CD4-positive, alpha-beta memory T cell (primary cell): ENCODE data around the gene MAP2K5. TPM values are rescaled to one million over a fixed set of nuclear protein-coding genes. Genes with fewer than 3 reads are reported as not detected.

Experiments
- CTCF ChIA-PET: fragments of 350-600 bp; sonication (Branson Sonifier 250); formaldehyde crosslinking; loops from one replicate; lab custom pipeline; 2021; ENCODE audit warnings: inconsistent platforms; ENCODE audit not compliant: partially characterized antibody; lab: Charles Lee
- POLR2A ChIA-PET: fragments of 350-600 bp; sonication (Branson Sonifier 250); formaldehyde crosslinking; loops from one replicate; lab custom pipeline; 2021; ENCODE audit not compliant: partially characterized antibody; lab: Charles Lee
- DNase-seq, 5 donors: peaks; one replicate each; pipeline versions ENCODE4 v3.0.0 to v3.0.0-alpha.2; 2020 to 2022; ENCODE audit warnings: mixed read lengths in 1 of 5
- H3K27ac ChIP-seq: one replicate; pipeline ENCODE4 v1.7.0; 2013; ENCODE audit warnings: low read depth, low read length
- H3K27me3 ChIP-seq: 2 replicates; pipeline ENCODE4 v1.7.0; 2013; ENCODE audit warnings: mild to moderate bottlenecking, low read length, moderate library complexity; ENCODE audit not compliant: insufficient read depth
- H3K36me3 ChIP-seq: 2 replicates; pipeline ENCODE4 v1.7.0; 2013; ENCODE audit warnings: mild to moderate bottlenecking, low read length, moderate library complexity; ENCODE audit not compliant: insufficient read depth
- H3K4me1 ChIP-seq: 2 replicates; pipeline ENCODE4 v1.7.0; 2013; ENCODE audit warnings: mild to moderate bottlenecking, low read length, moderate library complexity; ENCODE audit not compliant: insufficient read depth
- H3K4me3 ChIP-seq, 2 donors: one replicate each; pipeline ENCODE4 v1.7.0; 2013; ENCODE audit warnings: low read length in 2 of 2, mild to moderate bottlenecking in 1 of 2
- H3K9me3 ChIP-seq, 2 donors: one replicate each; pipeline ENCODE4 v1.7.0; 2013; ENCODE audit warnings: low read length in 2 of 2, control low read depth in 1 of 2; ENCODE audit not compliant: control insufficient read depth in 1 of 2
- H3K27ac Mint-ChIP-seq, 7 donors: one replicate each; pipeline ENCODE4 v1.8.0; 2020 to 2021; ENCODE audit warnings: mixed read lengths in 7 of 7, mild to moderate bottlenecking in 6 of 7, inconsistent platforms in 3 of 7, moderate library complexity in 3 of 7
- H3K27me3 Mint-ChIP-seq, 2 donors: one replicate each; pipeline ENCODE4 v1.8.0; 2020 to 2021; ENCODE audit warnings: mixed read lengths in 2 of 2
- H3K36me3 Mint-ChIP-seq, 2 donors: one replicate each; pipeline ENCODE4 v1.8.0; 2020 to 2021; ENCODE audit warnings: mixed read lengths in 2 of 2, inconsistent platforms in 1 of 2, mild to moderate bottlenecking in 1 of 2
- H3K4me1 Mint-ChIP-seq, 4 donors: one replicate each; pipeline ENCODE4 v1.8.0; 2020 to 2021; ENCODE audit warnings: mixed read lengths in 4 of 4, mild to moderate bottlenecking in 1 of 4
- H3K4me3 Mint-ChIP-seq, 8 donors: one replicate each; pipeline ENCODE4 v1.8.0; 2020 to 2021; ENCODE audit warnings: mixed read lengths in 8 of 8, mild to moderate bottlenecking in 7 of 8, moderate library complexity in 6 of 8, inconsistent platforms in 3 of 8
- H3K9me3 Mint-ChIP-seq, 8 donors: one replicate each; pipeline ENCODE4 v1.8.0; 2020 to 2021; ENCODE audit warnings: mixed read lengths in 8 of 8, mild to moderate bottlenecking in 5 of 8, inconsistent platforms in 3 of 8, moderate library complexity in 1 of 8
- intact Hi-C: fragments of 100-400 bp; cut with micrococcal nuclease; formaldehyde crosslinking; loops from one replicate; pipeline ENCODE4 v1.15.1; 2023
- polyA plus RNA-seq, 2 donors: library from polyadenylated mRNA; unstranded; fragments of 300-500 nt; fragmentation: Illumina TruSeq; gene quantifications; one replicate each; pipeline ENCODE4 v1.2.3, GENCODE V29; 2021
- total RNA-seq, 2 experiments: library from RNA; stranded (reverse); gene quantifications; one replicate each; pipeline ENCODE4 v1.2.3, GENCODE V29; 2021

MAP2K5 gene
- total and polyA plus RNA-seq, 4 experiments from 2014 or later = 15.2 to 31.4 (median 24.9) TPM

DNA sequence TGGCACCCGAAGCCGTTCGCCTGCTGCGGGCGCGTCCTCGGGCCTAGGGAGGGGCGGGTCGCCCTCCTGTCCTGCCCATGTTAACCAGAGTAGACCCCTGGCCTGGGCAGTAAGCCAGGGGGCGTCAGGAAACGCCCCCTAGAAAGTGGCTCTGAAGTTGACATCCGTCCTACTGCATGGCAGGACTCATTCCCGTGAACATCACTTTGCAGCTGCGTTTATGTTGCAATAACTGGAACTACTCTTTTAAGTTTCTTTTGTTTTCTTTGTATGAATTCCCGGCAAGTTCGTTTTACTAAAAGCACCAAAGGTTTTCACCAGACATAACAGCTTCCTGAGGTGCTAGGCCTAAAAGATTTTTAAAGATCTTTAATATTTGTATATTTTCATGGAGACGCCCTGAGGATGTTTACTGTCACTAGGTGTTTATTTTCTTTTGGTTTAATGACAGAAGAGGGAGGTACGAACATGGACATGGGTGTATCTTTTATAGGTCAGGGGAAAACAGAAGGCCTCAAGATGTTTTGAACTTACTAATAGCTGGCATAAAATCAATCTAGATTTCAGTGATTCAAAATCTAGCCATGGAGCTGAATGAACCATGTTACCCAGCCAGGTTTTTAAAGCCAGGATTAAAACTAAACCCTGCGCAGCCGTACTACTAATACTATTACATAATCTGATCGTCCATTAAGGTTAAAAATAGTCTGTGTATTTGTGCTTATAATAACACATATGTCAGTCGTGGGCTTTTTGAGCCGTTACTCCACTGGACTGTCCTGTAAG lies 20.5 kb upstream of the MAP2K5 start:
- Mint-ChIP-seq H3K4me3 (peak overlapping the region; percentile 84 to 96 (median 93)), H3K4me1 (peaks cover 18 to 37% (median 26%) of the 10 kb centered on the region in 4 donors), H3K27ac (peak overlapping the region; percentile 79 to 97 (median 91)), H3K36me3 (peaks cover 3 to 10% of the 10 kb centered on the region in 2 donors), H3K27me3 (no peaks in the 10 kb centered on the region), H3K9me3 (no peaks in the 10 kb centered on the region)
- intact Hi-C loops = loop anchor here (1.0 to 2.0 kb wide), 3 partner anchors 19 to 533 kb away; partner anchors contain the start of genes PIAS1 and RNU6-1
- Histone ChIP-seq H3K27me3 (no peaks in the 10 kb centered on the region), H3K9me3 (no peaks in the 10 kb centered on the region), H3K36me3 (no peaks in the 10 kb centered on the region), H3K27ac (peak overlapping the region; percentile 70), H3K4me3 (peak overlapping the region; percentile 64 to 93), H3K4me1 (peaks cover 33% of the 10 kb centered on the region)
- peak in 2 of 5 donors; percentile 16 to 32 for DNase-seq
- CTCF ChIA-PET = interaction anchor here (1.5 kb wide), 1 partner anchor 314 kb away, joined by 3 read pairs; no protein-coding TSS in a partner anchor
- POLR2A ChIA-PET = interaction anchor here (0.9 to 3.2 kb wide), 10 partner anchors 9 to 319 kb away, joined by 3 to 94 read pairs (median 4); partner anchors contain the start of genes MAP2K5 and RNU6-1

DNA sequence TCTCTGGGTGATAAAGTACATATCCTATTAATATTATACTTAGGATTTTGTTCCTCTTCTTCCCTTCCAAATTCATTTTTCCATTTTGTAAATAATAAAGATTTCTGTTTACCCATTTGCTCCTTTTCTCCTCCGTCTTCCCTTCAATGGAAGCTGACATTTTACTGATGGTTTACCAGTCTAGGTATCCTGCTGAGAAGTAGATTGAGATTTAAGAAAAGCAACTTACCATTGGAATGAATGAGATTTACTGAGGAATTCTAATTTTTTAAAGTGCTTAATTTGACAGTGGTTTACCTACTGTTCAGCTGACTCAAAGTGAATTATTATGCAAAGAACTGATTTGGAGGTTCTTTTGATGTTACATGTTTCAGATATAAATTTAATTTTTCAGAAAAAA lies 19.2 kb upstream of the MAP2K5 start:
- POLR2A ChIA-PET = interaction anchor here (1.7 kb wide), 1 partner anchor 19 kb away, joined by 9 read pairs; the partner anchor contains the start of gene MAP2K5
- no peak overlapping the region for H3K27ac ChIP-seq
- H3K27me3 Mint-ChIP-seq = no peaks in the 10 kb centered on the region
- no peaks in the 10 kb centered on the region for H3K9me3 Mint-ChIP-seq
- no peaks in the 10 kb centered on the region for H3K27me3 ChIP-seq
- no peak overlapping the region for H3K4me3 ChIP-seq
- CTCF ChIA-PET = no interaction called here
- H3K9me3 ChIP-seq = no peaks in the 10 kb centered on the region
- intact Hi-C loops = no loop called here
- peaks cover 17 to 37% (median 26%) of the 10 kb centered on the region in 4 donors for H3K4me1 Mint-ChIP-seq
- H3K4me3 Mint-ChIP-seq = peak overlapping the region in 7 of 8 donors; percentile 26 to 96 (median 85)
- peaks cover 33% of the 10 kb centered on the region for H3K4me1 ChIP-seq
- H3K36me3 Mint-ChIP-seq = peaks cover 12% of the 10 kb centered on the region in 2 donors
- H3K36me3 ChIP-seq = no peaks in the 10 kb centered on the region
- peak overlapping the region in 3 of 7 donors; percentile 19 to 95 (median 44) for H3K27ac Mint-ChIP-seq
- DNase-seq = no peak

DNA sequence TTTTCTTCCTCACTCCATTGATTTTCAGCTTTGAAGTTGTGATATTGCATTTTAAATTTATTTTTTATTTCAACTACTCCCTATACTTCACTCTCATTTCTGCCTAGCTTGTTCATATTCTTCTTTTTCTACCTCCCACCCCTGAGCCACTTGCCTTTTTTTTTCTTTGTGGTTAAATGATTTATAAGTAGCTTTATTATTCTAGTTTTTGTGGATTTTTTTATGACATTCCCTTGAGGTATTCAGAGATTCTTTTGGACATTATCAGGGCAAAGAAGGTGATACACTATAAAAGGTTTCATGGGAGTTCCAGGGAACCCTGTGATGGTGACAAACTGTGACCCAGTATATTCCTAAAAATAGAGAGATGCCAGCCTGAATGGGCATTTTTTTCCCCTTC lies 18.3 kb upstream of the MAP2K5 start:
- CTCF ChIA-PET = interaction anchor here (1.0 to 1.2 kb wide), 3 partner anchors 16 to 22 kb away, joined by 3 to 4 read pairs (median 3); no protein-coding TSS in a partner anchor
- DNase-seq = no peak
- intact Hi-C loops = no loop called here
- Mint-ChIP-seq H3K27ac (peak overlapping the region in 4 of 7 donors; percentile 46 to 77 (median 70)), H3K27me3 (no peaks in the 10 kb centered on the region), H3K9me3 (no peaks in the 10 kb centered on the region), H3K4me3 (peak overlapping the region in 3 of 8 donors; percentile 2 to 65 (median 31)), H3K36me3 (peaks cover 13 to 17% of the 10 kb centered on the region in 2 donors), H3K4me1 (peaks cover 17 to 37% (median 26%) of the 10 kb centered on the region in 4 donors)
- no peaks in the 10 kb centered on the region for H3K9me3 ChIP-seq
- POLR2A ChIA-PET = interaction anchor here (1.7 kb wide), 1 partner anchor 18 kb away, joined by 9 read pairs; the partner anchor contains the start of gene MAP2K5
- H3K27me3 ChIP-seq = no peaks in the 10 kb centered on the region
- H3K27ac ChIP-seq = no peak overlapping the region
- no peaks in the 10 kb centered on the region for H3K36me3 ChIP-seq
- H3K4me1 ChIP-seq = peaks cover 33% of the 10 kb centered on the region
- no peak overlapping the region for H3K4me3 ChIP-seq

DNA sequence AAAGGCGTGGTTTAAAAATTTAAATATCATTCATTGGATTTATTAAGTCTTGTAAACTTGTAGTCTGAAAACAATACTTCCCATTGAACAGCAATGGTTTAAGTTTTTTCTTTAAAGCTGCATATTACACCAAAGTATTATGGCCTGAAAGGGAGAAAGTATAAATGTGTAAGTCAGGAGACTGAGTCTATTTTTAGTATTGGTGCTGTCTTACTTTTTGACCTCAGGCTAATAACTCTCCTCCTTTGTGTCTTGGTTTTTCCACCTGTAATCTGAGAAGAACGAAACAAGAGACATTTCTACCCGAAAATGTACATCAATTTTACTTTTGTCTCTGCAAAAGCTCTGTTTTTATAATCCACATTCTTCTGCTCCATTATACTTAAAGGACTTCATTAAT lies 14.0 kb upstream of the MAP2K5 start:
- Mint-ChIP-seq H3K4me1 (peaks cover 2 to 7% (median 5%) of the 10 kb centered on the region in 4 donors), H3K4me3 (no peak overlapping the region), H3K36me3 (peaks cover 13 to 17% of the 10 kb centered on the region in 2 donors), H3K27ac (peak overlapping the region in 1 of 7 donors; percentile 31), H3K9me3 (no peaks in the 10 kb centered on the region), H3K27me3 (no peaks in the 10 kb centered on the region)
- ChIA-PET CTCF (no interaction called here), POLR2A (interaction anchor here (3.5 kb wide), 1 partner anchor 14 kb away, joined by 12 read pairs; the partner anchor contains the start of gene MAP2K5)
- no peak for DNase-seq
- H3K4me3 ChIP-seq = no peak overlapping the region
- H3K27ac ChIP-seq = no peak overlapping the region
- intact Hi-C loops = no loop called here
- peaks cover 11% of the 10 kb centered on the region for H3K4me1 ChIP-seq
- H3K27me3 ChIP-seq = no peaks in the 10 kb centered on the region
- H3K9me3 ChIP-seq = no peaks in the 10 kb centered on the region
- no peaks in the 10 kb centered on the region for H3K36me3 ChIP-seq

DNA sequence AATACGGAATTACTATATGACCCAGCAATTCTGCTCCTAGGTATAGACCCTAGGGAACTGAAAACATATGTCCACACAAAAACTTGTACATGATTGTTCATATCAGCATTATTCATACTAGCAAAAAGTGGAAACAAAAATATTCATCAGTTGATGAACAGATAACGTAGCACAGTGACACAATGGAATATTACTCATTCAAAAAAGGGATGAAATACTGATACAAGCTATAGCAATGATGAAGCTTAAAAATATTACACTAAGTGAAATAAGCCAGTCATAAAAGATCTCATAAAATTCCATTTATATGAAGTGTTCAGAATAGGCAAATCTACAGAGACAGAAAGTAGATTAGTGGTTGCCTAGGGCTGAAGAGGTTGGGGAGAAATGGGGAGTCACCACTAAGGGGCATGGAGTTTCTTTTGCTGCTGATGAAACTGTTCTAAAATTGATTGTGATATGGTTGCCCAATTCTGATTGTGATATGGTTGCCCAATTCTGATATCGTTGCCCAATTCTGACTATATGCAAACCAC lies 11.1 kb upstream of the MAP2K5 start:
- peaks cover 11 to 12% of the 10 kb centered on the region in 2 donors for H3K36me3 Mint-ChIP-seq
- intact Hi-C loops = no loop called here
- H3K36me3 ChIP-seq = no peaks in the 10 kb centered on the region
- no peaks in the 10 kb centered on the region for H3K27me3 ChIP-seq
- H3K4me1 Mint-ChIP-seq = no peaks in the 10 kb centered on the region
- POLR2A ChIA-PET = interaction anchor here (4.2 kb wide), 1 partner anchor 10 kb away, joined by 13 read pairs; the partner anchor contains the start of gene C15orf61
- no peaks in the 10 kb centered on the region for H3K9me3 ChIP-seq
- no peak overlapping the region for H3K4me3 Mint-ChIP-seq
- CTCF ChIA-PET = interaction anchor here (1.5 kb wide), 1 partner anchor 75 kb away, joined by 4 read pairs; no protein-coding TSS in a partner anchor
- no peaks in the 10 kb centered on the region for H3K9me3 Mint-ChIP-seq
- DNase-seq = no peak
- H3K4me3 ChIP-seq = no peak overlapping the region
- H3K4me1 ChIP-seq = no peaks in the 10 kb centered on the region
- no peak overlapping the region for H3K27ac ChIP-seq
- H3K27me3 Mint-ChIP-seq = no peaks in the 10 kb centered on the region
- H3K27ac Mint-ChIP-seq = no peak overlapping the region

DNA sequence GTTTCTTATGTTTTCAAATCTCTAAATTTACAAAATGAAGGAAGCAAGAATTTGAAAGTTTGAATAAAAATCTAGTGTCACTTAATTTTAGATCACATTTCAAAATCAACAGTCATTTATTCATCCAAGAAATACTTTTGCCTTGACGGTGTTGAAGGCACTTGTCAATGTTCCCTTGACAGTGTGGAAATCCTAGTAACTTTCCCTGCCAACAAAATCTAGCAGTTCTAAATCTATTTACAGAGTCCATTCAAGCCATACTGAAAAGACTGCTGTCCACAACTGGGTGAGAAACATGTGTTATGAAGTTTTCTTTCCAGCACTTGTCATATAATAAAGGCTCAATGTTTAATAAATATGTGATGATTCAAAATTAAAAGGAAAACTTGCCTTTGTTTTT lies 8.6 kb upstream of the MAP2K5 start:
- no peaks in the 10 kb centered on the region for H3K9me3 ChIP-seq
- ChIA-PET CTCF (no interaction called here), POLR2A (no interaction called here)
- intact Hi-C loops = no loop called here
- no peaks in the 10 kb centered on the region for H3K36me3 ChIP-seq
- Mint-ChIP-seq H3K27ac (no peak overlapping the region), H3K4me1 (peaks cover 3 to 8% (median 4%) of the 10 kb centered on the region in 4 donors), H3K27me3 (no peaks in the 10 kb centered on the region), H3K9me3 (no peaks in the 10 kb centered on the region), H3K36me3 (no peaks in the 10 kb centered on the region), H3K4me3 (no peak overlapping the region)
- DNase-seq = no peak
- no peak overlapping the region for H3K4me3 ChIP-seq
- no peaks in the 10 kb centered on the region for H3K4me1 ChIP-seq
- no peaks in the 10 kb centered on the region for H3K27me3 ChIP-seq
- no peak overlapping the region for H3K27ac ChIP-seq

DNA sequence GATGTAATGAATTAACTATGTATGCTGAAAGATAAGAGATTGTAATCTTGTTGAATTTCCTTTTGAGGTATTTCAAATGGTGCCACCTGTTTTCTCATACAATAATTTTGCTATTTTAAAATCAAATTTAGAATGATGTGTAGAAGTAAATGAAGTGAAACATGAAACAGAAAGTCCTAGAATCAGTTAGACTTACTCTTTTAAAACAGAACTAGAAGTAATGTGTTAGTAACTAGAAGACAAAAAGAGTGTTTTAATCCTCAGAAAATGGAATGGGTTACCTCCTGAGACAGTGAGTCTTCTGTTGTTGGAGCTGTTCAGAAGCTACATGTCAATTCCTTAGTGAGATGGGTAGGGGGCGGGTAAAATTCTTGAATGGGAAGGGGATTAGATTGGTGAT lies 8.1 kb upstream of the MAP2K5 start:
- Mint-ChIP-seq H3K9me3 (no peaks in the 10 kb centered on the region), H3K27me3 (no peaks in the 10 kb centered on the region), H3K27ac (no peak overlapping the region), H3K36me3 (no peaks in the 10 kb centered on the region), H3K4me1 (peaks cover 6 to 13% (median 7%) of the 10 kb centered on the region in 4 donors), H3K4me3 (no peak overlapping the region)
- DNase-seq = no peak
- Histone ChIP-seq H3K9me3 (no peaks in the 10 kb centered on the region), H3K27me3 (no peaks in the 10 kb centered on the region), H3K36me3 (no peaks in the 10 kb centered on the region), H3K4me3 (no peak overlapping the region), H3K27ac (no peak overlapping the region), H3K4me1 (peaks cover 2% of the 10 kb centered on the region)
- intact Hi-C loops = no loop called here
- ChIA-PET CTCF (no interaction called here), POLR2A (no interaction called here)
